Activated CD4-positive, alpha-beta T cell treated with anti-CD3 and anti-CD28 coated beads, Interleukin-2, amount 50 U/mL, for 24 hours (primary cell): ENCODE measurements around the gene PYCARD.

Experiments used
- DNase-seq, 2 donors: peaks; one replicate each; pipeline ENCODE4 v3.0.0-alpha.2; 2020; ENCODE audit warnings: low read depth in 1 of 2, low spot score in 1 of 2

Gene PYCARD

GRCh38 chr16:31167315-31167714 is 35.2 kb downstream of the PYCARD start:
- DNase-seq: no peak

- DNase-seq: no peak
Measured at GRCh38 chr16:31157136-31157535, 45.4 kb downstream of the PYCARD start.
